ENCODE data around the gene SNX2. TPM values are rescaled to one million over a fixed set of nuclear protein-coding genes. Genes with fewer than 3 reads are reported as not detected.

SNX2 gene
- total RNA-seq, 2 donors from 2014 or later, result 61.0 to 71.9 TPM

DNA sequence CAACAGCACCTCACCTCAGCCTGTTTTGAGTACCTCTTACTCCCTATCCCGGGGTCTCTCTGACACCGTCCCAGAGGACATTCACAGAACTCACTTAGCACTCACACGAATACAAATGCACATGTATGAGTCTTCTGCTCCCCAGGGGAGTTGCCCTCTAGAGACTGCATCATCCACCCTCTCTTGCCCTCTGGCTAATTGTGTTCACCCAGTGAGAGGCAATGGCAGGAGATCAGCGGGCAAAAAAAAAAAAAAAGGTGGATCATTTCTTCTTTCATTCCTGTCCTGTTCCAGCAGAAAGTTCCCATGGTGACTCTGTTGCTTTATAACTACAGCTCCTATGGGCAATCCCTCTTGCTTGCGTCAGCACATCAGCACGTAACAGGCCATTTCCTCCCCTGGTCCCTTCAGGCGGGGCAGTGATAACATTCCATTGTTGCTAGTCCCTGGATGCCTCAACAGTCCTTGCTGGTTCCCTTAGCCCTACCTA lies 23.5 kb upstream of the SNX2 start:
- Histone ChIP-seq H3K36me3 (no peaks in the 10 kb centered on the region), H3K4me1 (no peaks in the 10 kb centered on the region), H3K27ac (no peak overlapping the region), H3K27me3 (no peaks in the 10 kb centered on the region), H3K9ac (ENCODE audit: low read depth in 2 of 2, low read length in 2 of 2) (no peak overlapping the region), H3K4me3 (no peak overlapping the region), H3K9me3 (no peaks in the 10 kb centered on the region)
- TF ChIP-seq, protein P1, sequence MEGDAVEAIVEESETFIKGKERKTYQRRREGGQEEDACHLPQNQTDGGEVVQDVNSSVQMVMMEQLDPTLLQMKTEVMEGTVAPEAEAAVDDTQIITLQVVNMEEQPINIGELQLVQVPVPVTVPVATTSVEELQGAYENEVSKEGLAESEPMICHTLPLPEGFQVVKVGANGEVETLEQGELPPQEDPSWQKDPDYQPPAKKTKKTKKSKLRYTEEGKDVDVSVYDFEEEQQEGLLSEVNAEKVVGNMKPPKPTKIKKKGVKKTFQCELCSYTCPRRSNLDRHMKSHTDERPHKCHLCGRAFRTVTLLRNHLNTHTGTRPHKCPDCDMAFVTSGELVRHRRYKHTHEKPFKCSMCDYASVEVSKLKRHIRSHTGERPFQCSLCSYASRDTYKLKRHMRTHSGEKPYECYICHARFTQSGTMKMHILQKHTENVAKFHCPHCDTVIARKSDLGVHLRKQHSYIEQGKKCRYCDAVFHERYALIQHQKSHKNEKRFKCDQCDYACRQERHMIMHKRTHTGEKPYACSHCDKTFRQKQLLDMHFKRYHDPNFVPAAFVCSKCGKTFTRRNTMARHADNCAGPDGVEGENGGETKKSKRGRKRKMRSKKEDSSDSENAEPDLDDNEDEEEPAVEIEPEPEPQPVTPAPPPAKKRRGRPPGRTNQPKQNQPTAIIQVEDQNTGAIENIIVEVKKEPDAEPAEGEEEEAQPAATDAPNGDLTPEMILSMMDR (IDR thresholded peaks at IDR 0.05), result no peak
- intact Hi-C loops (cut with DNase I), result no loop called here
- DNase-seq, result no peak

DNA sequence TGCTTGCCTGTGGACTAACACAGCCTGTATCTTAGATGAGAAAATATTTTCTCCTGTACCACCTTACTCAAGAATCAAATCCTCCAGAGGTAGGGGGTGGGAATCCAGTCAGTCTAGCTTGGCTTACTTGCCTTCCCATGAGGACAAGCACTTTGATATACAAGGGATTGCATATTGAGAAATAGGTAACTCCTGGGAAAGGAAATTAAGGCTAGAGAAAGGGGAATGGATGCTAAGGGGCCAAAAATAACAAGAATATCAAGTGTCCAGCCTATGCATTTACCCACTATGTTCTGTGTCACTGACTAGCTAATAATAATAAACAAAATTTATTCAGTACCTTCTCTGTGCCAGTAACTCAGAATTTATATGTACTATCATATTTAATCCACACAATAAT lies 21.4 kb upstream of the SNX2 start:
- no peak overlapping the region for H3K27ac ChIP-seq
- intact Hi-C loops (cut with DNase I), result no loop called here
- no peaks in the 10 kb centered on the region for H3K27me3 ChIP-seq
- H3K4me3 ChIP-seq, result no peak overlapping the region
- DNase-seq, result no peak
- no peaks in the 10 kb centered on the region for H3K4me1 ChIP-seq
- no peak overlapping the region for H3K9ac ChIP-seq (ENCODE audit: low read depth in 2 of 2, low read length in 2 of 2)
- no peaks in the 10 kb centered on the region for H3K9me3 ChIP-seq
- TF ChIP-seq, protein P1 (IDR thresholded peaks at IDR 0.05), result no peak
- no peaks in the 10 kb centered on the region for H3K36me3 ChIP-seq

DNA sequence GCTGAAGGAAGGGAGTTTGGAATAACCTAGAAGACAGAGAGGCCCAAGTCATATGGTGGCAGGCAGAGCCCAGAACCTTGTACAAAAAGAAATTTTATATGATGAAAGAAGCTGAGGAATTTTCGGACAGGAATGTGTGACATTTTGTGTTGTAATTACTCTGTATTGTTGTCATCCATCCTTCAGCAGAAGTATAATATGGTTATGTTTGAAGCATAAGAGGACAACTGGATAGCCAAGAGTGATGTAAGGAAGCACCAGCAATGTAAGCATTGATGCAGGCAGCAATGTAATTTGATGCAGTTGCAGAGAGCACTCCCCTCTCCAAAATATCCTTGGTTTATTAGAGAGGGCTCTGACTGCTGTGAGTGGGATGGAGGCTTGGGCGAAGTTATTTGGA lies 19.1 kb upstream of the SNX2 start:
- no peak overlapping the region for H3K4me3 ChIP-seq
- intact Hi-C loops (cut with DNase I), result no loop called here
- no peak overlapping the region for H3K9ac ChIP-seq (ENCODE audit: low read depth in 2 of 2, low read length in 2 of 2)
- no peaks in the 10 kb centered on the region for H3K4me1 ChIP-seq
- no peaks in the 10 kb centered on the region for H3K9me3 ChIP-seq
- TF ChIP-seq, protein P1 (IDR thresholded peaks at IDR 0.05), result no peak
- H3K27ac ChIP-seq, result no peak overlapping the region
- no peaks in the 10 kb centered on the region for H3K27me3 ChIP-seq
- DNase-seq, result no peak
- no peaks in the 10 kb centered on the region for H3K36me3 ChIP-seq

DNA sequence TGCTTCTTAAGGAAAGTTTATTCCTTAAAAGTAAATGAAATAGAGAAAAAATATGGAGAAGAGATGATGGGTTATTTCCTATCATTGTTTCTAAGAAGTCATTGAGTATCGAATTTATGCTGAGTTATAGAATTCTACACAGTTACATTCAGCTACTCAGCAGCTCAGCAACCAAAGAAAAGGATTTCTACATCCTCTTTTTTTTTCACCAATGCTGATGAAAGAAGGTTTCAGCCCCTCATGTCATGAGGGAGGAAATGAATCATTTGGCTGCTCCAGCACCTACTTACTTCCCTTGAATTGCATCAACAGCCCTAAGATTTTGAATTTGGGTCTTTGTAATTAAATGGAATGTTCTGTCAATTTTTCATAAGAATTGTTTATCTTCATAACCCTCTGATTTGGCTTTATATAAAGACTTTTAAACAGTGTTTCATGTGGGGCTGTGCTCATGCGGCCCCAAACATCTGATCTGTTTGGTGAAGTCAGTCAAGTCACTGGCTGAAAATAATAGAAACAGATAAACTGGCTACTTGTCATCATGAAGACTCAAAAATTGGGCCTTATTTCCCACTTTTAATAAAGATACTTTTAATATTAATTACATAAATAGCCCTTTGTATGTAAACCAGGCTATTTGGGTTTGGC lies 18.5 kb upstream of the SNX2 start:
- no peaks in the 10 kb centered on the region for H3K36me3 ChIP-seq
- no peaks in the 10 kb centered on the region for H3K4me1 ChIP-seq
- intact Hi-C loops (cut with DNase I), result no loop called here
- TF ChIP-seq, protein P1 (IDR thresholded peaks at IDR 0.05), result no peak
- no peak overlapping the region for H3K4me3 ChIP-seq
- no peaks in the 10 kb centered on the region for H3K27me3 ChIP-seq
- DNase-seq, result no peak
- H3K9ac ChIP-seq (ENCODE audit: low read depth in 2 of 2, low read length in 2 of 2), result no peak overlapping the region
- no peaks in the 10 kb centered on the region for H3K9me3 ChIP-seq
- H3K27ac ChIP-seq, result no peak overlapping the region

DNA sequence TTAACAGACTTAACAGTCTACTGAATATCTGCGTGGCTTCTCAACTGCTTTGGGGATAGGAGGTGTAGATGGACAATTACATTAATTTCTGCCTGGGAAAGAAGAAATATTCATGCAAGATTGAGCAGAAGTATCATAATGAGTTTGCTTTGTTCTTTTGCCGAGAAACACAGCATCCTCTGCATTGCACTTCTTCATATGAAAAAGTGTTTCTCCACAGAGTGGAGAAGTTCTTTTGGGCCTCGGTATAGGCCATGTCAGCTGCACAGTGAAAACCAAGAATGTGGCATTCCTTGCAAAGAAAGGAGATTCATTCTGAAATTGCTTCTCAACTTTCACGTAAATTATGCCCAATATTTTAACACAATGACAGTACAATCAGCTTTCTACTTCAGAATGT lies 17.6 kb upstream of the SNX2 start:
- intact Hi-C loops (cut with DNase I), result no loop called here

More for the DNA sequence above, 17.6 kb upstream of the SNX2 start:
- no peak overlapping the region for H3K27ac ChIP-seq
- TF ChIP-seq, protein P1 (IDR thresholded peaks at IDR 0.05), result no peak
- H3K9me3 ChIP-seq, result no peaks in the 10 kb centered on the region
- H3K4me1 ChIP-seq, result no peaks in the 10 kb centered on the region
- no peak overlapping the region for H3K9ac ChIP-seq (ENCODE audit: low read depth in 2 of 2, low read length in 2 of 2)
- H3K36me3 ChIP-seq, result no peaks in the 10 kb centered on the region
- H3K27me3 ChIP-seq, result no peaks in the 10 kb centered on the region
- no peak overlapping the region for H3K4me3 ChIP-seq
- DNase-seq, result no peak
